Measurements from ENCODE around the gene FAU. TPM values are rescaled to one million over a fixed set of nuclear protein-coding genes. Genes with fewer than 3 reads are reported as not detected.

FAU gene
- total and polyA plus RNA-seq, 9 of the 15 experiments (the other 6 are each of a cell fraction or from before 2014, with no cell fraction given) = 433 to 1,827 (median 942) TPM

DNA sequence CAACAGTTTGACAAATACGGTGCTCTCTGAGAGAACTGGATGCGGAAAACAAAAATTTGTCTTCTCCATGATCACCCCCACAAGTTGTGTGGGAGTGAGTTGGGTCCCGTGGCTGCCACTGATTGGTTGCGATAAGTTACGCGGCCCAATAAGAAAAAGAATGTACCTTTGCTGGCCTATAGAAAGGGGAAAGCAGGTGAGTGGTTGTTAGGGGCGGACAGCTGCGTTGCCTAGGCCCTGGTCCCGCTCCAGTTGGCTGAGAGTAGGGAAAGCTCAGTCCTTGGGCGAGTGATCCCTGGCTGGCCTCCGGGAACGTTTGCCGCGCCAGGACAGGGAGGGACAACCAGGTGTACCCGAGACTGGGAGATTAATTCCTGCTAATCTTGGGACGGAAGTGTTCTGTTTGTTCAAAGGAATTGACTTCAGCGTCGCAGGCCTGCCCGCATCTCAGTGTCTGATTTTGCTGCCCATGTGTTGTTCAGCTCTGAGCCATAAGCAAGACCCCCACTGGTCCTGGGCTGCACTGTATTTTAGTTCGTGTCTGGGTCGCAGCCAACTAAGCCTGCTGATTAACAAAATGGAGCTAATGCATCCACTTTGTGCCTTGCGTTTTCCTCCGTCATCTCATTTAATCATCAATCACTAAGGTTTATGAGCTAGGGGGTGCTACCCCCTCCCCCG lies 13.2 kb upstream of the FAU start (continued):
- no peak for TF ChIP-seq BRD9 (IDR thresholded peaks at IDR 0.05; ENCODE audit: low read depth, partially characterized antibody)
- peak in 1 of 2 experiments; percentile 22; a peak in 1 of 4 replicates for TF ChIP-seq SIN3A (IDR thresholded peaks at IDR 0.05; ENCODE audit: borderline replicate concordance in 2 of 2, control insufficient read depth in 1 of 2, low read depth in 2 of 2, low read length in 2 of 2)
- peak; percentile 34; the same call in 1 of the 2 replicates for TF ChIP-seq SUPT5H (IDR thresholded peaks at IDR 0.05)
- TF ChIP-seq, protein P1, sequence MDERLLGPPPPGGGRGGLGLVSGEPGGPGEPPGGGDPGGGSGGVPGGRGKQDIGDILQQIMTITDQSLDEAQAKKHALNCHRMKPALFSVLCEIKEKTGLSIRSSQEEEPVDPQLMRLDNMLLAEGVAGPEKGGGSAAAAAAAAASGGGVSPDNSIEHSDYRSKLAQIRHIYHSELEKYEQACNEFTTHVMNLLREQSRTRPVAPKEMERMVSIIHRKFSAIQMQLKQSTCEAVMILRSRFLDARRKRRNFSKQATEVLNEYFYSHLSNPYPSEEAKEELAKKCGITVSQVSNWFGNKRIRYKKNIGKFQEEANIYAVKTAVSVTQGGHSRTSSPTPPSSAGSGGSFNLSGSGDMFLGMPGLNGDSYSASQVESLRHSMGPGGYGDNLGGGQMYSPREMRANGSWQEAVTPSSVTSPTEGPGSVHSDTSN (CRISPR knock-in tag; IDR thresholded peaks at IDR 0.05; ENCODE audit: low read depth) = no peak
- TF ChIP-seq, protein P1 (tag; conservative IDR thresholded peaks at IDR 0.05; ENCODE audit: low read depth) = no peak; the same call in 1 of the 2 replicates
- peak; percentile 72 for TF ChIP-seq SP2 (IDR thresholded peaks at IDR 0.05; ENCODE audit: extremely low read depth, low read depth, low read length, poor library complexity, severe bottlenecking)
- TF ChIP-seq HOXB6 (CRISPR knock-in tag; IDR thresholded peaks at IDR 0.05; ENCODE audit: borderline replicate concordance) = no peak
- TF ChIP-seq, protein P2, sequence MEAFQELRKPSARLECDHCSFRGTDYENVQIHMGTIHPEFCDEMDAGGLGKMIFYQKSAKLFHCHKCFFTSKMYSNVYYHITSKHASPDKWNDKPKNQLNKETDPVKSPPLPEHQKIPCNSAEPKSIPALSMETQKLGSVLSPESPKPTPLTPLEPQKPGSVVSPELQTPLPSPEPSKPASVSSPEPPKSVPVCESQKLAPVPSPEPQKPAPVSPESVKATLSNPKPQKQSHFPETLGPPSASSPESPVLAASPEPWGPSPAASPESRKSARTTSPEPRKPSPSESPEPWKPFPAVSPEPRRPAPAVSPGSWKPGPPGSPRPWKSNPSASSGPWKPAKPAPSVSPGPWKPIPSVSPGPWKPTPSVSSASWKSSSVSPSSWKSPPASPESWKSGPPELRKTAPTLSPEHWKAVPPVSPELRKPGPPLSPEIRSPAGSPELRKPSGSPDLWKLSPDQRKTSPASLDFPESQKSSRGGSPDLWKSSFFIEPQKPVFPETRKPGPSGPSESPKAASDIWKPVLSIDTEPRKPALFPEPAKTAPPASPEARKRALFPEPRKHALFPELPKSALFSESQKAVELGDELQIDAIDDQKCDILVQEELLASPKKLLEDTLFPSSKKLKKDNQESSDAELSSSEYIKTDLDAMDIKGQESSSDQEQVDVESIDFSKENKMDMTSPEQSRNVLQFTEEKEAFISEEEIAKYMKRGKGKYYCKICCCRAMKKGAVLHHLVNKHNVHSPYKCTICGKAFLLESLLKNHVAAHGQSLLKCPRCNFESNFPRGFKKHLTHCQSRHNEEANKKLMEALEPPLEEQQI (IDR thresholded peaks at IDR 0.05) = no peak
- peak; percentile 83; the same call in 1 of the 2 replicates for TF ChIP-seq FOXM1 (IDR thresholded peaks at IDR 0.05; ENCODE audit: low read depth)
- no peak for TF ChIP-seq FOXM1 (CRISPR knock-in tag; IDR thresholded peaks at IDR 0.05; ENCODE audit: low read depth)
- TF ChIP-seq NCOA1 (IDR thresholded peaks at IDR 0.05; ENCODE audit: low read depth) = no peak
- TF ChIP-seq ZNF197 (CRISPR knock-in tag; IDR thresholded peaks at IDR 0.05; ENCODE audit: low read depth) = no peak
- TF ChIP-seq HDAC2 (IDR thresholded peaks at IDR 0.05) = no peak
- TF ChIP-seq, protein P3, sequence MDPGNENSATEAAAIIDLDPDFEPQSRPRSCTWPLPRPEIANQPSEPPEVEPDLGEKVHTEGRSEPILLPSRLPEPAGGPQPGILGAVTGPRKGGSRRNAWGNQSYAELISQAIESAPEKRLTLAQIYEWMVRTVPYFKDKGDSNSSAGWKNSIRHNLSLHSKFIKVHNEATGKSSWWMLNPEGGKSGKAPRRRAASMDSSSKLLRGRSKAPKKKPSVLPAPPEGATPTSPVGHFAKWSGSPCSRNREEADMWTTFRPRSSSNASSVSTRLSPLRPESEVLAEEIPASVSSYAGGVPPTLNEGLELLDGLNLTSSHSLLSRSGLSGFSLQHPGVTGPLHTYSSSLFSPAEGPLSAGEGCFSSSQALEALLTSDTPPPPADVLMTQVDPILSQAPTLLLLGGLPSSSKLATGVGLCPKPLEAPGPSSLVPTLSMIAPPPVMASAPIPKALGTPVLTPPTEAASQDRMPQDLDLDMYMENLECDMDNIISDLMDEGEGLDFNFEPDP (CRISPR knock-in tag; IDR thresholded peaks at IDR 0.05) = no peak
- TF ChIP-seq ZNF551 (CRISPR knock-in tag; IDR thresholded peaks at IDR 0.05) = no peak
- peak; percentile 65; the same call in 1 of the 2 replicates for TF ChIP-seq POLR2AphosphoS5 (IDR thresholded peaks at IDR 0.05; ENCODE audit: control insufficient read depth, insufficient read depth, low read depth, low read length)
- TF ChIP-seq, protein P4, sequence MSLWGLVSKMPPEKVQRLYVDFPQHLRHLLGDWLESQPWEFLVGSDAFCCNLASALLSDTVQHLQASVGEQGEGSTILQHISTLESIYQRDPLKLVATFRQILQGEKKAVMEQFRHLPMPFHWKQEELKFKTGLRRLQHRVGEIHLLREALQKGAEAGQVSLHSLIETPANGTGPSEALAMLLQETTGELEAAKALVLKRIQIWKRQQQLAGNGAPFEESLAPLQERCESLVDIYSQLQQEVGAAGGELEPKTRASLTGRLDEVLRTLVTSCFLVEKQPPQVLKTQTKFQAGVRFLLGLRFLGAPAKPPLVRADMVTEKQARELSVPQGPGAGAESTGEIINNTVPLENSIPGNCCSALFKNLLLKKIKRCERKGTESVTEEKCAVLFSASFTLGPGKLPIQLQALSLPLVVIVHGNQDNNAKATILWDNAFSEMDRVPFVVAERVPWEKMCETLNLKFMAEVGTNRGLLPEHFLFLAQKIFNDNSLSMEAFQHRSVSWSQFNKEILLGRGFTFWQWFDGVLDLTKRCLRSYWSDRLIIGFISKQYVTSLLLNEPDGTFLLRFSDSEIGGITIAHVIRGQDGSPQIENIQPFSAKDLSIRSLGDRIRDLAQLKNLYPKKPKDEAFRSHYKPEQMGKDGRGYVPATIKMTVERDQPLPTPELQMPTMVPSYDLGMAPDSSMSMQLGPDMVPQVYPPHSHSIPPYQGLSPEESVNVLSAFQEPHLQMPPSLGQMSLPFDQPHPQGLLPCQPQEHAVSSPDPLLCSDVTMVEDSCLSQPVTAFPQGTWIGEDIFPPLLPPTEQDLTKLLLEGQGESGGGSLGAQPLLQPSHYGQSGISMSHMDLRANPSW (CRISPR knock-in tag; IDR thresholded peaks at IDR 0.05) = no peak
- TF ChIP-seq RHOXF2B (CRISPR knock-in tag; conservative IDR thresholded peaks at IDR 0.05) = no peak
- 0 out of 2 replicates have a peak, but pooled peaks have one; percentile 6 for TF ChIP-seq KLF16 (IDR thresholded peaks at IDR 0.05)
